Measurements from ENCODE around the gene HSDL2.

The HSDL2 gene

GRCh38 chr9:112443200-112443599 lies 63.3 kb downstream of the HSDL2 start:
- DNase-seq (ENCODE audit: low spot score) (no peak), ATAC-seq (ENCODE audit: low read depth) (no peak)
- Histone ChIP-seq H3K4me3 (ENCODE audit: severe bottlenecking) (no peak overlapping the region), H3K36me3 (ENCODE audit: low read depth) (peaks cover 28% of the 10 kb centered on the region), H3K4me1 (ENCODE audit: insufficient read depth, poor library complexity, severe bottlenecking) (peaks cover 6% of the 10 kb centered on the region), H3K27me3 (ENCODE audit: insufficient read depth, poor library complexity, severe bottlenecking) (no peaks in the 10 kb centered on the region), H3K27ac (ENCODE audit: poor library complexity, severe bottlenecking) (no peak overlapping the region), H3K9me3 (ENCODE audit: severe bottlenecking) (no peaks in the 10 kb centered on the region)
- peak; percentile 54 for TF ChIP-seq CTCF (IDR thresholded peaks at IDR 0.05; ENCODE audit: poor library complexity, severe bottlenecking)

- DNase-seq (ENCODE audit: low spot score), result no peak
- H3K36me3 ChIP-seq (ENCODE audit: low read depth), result peaks cover 28% of the 10 kb centered on the region
- no peaks in the 10 kb centered on the region for H3K27me3 ChIP-seq (ENCODE audit: insufficient read depth, poor library complexity, severe bottlenecking)
- no peak for TF ChIP-seq CTCF (IDR thresholded peaks at IDR 0.05; ENCODE audit: poor library complexity, severe bottlenecking)
- no peaks in the 10 kb centered on the region for H3K9me3 ChIP-seq (ENCODE audit: severe bottlenecking)
- peaks cover 6% of the 10 kb centered on the region for H3K4me1 ChIP-seq (ENCODE audit: insufficient read depth, poor library complexity, severe bottlenecking)
- no peak overlapping the region for H3K4me3 ChIP-seq (ENCODE audit: severe bottlenecking)
- H3K27ac ChIP-seq (ENCODE audit: poor library complexity, severe bottlenecking), result no peak overlapping the region
- no peak for ATAC-seq (ENCODE audit: low read depth)
Measured at GRCh38 chr9:112443636-112444035, 63.7 kb downstream of the HSDL2 start.

- ATAC-seq (ENCODE audit: low read depth) (no peak), DNase-seq (ENCODE audit: low spot score) (no peak)
- no peak for TF ChIP-seq CTCF (IDR thresholded peaks at IDR 0.05; ENCODE audit: poor library complexity, severe bottlenecking)
- Histone ChIP-seq H3K4me1 (ENCODE audit: insufficient read depth, poor library complexity, severe bottlenecking) (peaks cover 6% of the 10 kb centered on the region), H3K27ac (ENCODE audit: poor library complexity, severe bottlenecking) (no peak overlapping the region), H3K36me3 (ENCODE audit: low read depth) (peaks cover 23% of the 10 kb centered on the region), H3K4me3 (ENCODE audit: severe bottlenecking) (no peak overlapping the region), H3K9me3 (ENCODE audit: severe bottlenecking) (no peaks in the 10 kb centered on the region), H3K27me3 (ENCODE audit: insufficient read depth, poor library complexity, severe bottlenecking) (no peaks in the 10 kb centered on the region)
Measured at GRCh38 chr9:112445196-112445595, 65.3 kb downstream of the HSDL2 start.

- no peaks in the 10 kb centered on the region for H3K27me3 ChIP-seq (ENCODE audit: insufficient read depth, poor library complexity, severe bottlenecking)
- DNase-seq (ENCODE audit: low spot score), result no peak
- no peak overlapping the region for H3K27ac ChIP-seq (ENCODE audit: poor library complexity, severe bottlenecking)
- peaks cover 6% of the 10 kb centered on the region for H3K4me1 ChIP-seq (ENCODE audit: insufficient read depth, poor library complexity, severe bottlenecking)
- H3K4me3 ChIP-seq (ENCODE audit: severe bottlenecking), result no peak overlapping the region
- TF ChIP-seq CTCF (IDR thresholded peaks at IDR 0.05; ENCODE audit: poor library complexity, severe bottlenecking), result no peak
- H3K9me3 ChIP-seq (ENCODE audit: severe bottlenecking), result no peaks in the 10 kb centered on the region
- no peak for ATAC-seq (ENCODE audit: low read depth)
- H3K36me3 ChIP-seq (ENCODE audit: low read depth), result peaks cover 23% of the 10 kb centered on the region
Measured at GRCh38 chr9:112446080-112446479, 66.2 kb downstream of the HSDL2 start.

GRCh38 chr9:112446526-112446925 lies 66.6 kb downstream of the HSDL2 start:
- Histone ChIP-seq H3K4me1 (ENCODE audit: insufficient read depth, poor library complexity, severe bottlenecking) (peaks cover 6% of the 10 kb centered on the region), H3K36me3 (ENCODE audit: low read depth) (peaks cover 23% of the 10 kb centered on the region), H3K9me3 (ENCODE audit: severe bottlenecking) (no peaks in the 10 kb centered on the region), H3K27ac (ENCODE audit: poor library complexity, severe bottlenecking) (no peak overlapping the region), H3K4me3 (ENCODE audit: severe bottlenecking) (no peak overlapping the region), H3K27me3 (ENCODE audit: insufficient read depth, poor library complexity, severe bottlenecking) (no peaks in the 10 kb centered on the region)
- ATAC-seq (ENCODE audit: low read depth) (no peak), DNase-seq (ENCODE audit: low spot score) (no peak)
- no peak for TF ChIP-seq CTCF (IDR thresholded peaks at IDR 0.05; ENCODE audit: poor library complexity, severe bottlenecking)

All from RWPE2 (cell line).